Measurements from ENCODE around the gene PLA2G4E. TPM values are rescaled to one million over a fixed set of nuclear protein-coding genes. Genes with fewer than 3 reads are reported as not detected.

Gene PLA2G4E
- total and polyA plus RNA-seq, 2 of the 13 experiments (the other 11 are each of a cell fraction or from before 2014, with no cell fraction given) = not detected

GRCh38 chr15:42065468-42065867, 44.6 kb upstream of the PLA2G4E start (continued):
- TF ChIP-seq ZFP41 (CRISPR knock-in tag; IDR thresholded peaks at IDR 0.05; ENCODE audit: borderline replicate concordance) (0 out of 2 replicates have a peak, but pooled peaks have one; percentile 8), SYNCRIP (IDR thresholded peaks at IDR 0.05; ENCODE audit: insufficient read depth, low read depth, low read length) (no peak), HNF4A (CRISPR knock-in tag; IDR thresholded peaks at IDR 0.05) (no peak), ZNF678 (CRISPR knock-in tag; IDR thresholded peaks at IDR 0.05) (no peak), SP5 (CRISPR knock-in tag; IDR thresholded peaks at IDR 0.05; ENCODE audit: borderline replicate concordance, low read depth) (no peak), ZNF180 (CRISPR knock-in tag; IDR thresholded peaks at IDR 0.05; ENCODE audit: borderline replicate concordance, low read depth) (no peak), ZNF839 (CRISPR knock-in tag; IDR thresholded peaks at IDR 0.05; ENCODE audit: borderline replicate concordance) (no peak), MAFF (IDR thresholded peaks at IDR 0.05; ENCODE audit: low read depth, low read length) (no peak), BRD4 (CRISPR knock-in tag; IDR thresholded peaks at IDR 0.05) (no peak), IKZF4 (CRISPR knock-in tag; IDR thresholded peaks at IDR 0.05; ENCODE audit: borderline replicate concordance, low read depth, not compliant biosample characterization) (no peak), ZNF350 (CRISPR knock-in tag; IDR thresholded peaks at IDR 0.05; ENCODE audit: borderline replicate concordance, low read depth) (peak; percentile 4; the same call in 1 of the 2 replicates), ZNF496 (CRISPR knock-in tag; IDR thresholded peaks at IDR 0.05; ENCODE audit: insufficient replicate concordance) (no peak), ZNF543 (CRISPR knock-in tag; IDR thresholded peaks at IDR 0.05) (0 out of 2 replicates have a peak, but pooled peaks have one; percentile 41), ZNF34 (CRISPR knock-in tag; IDR thresholded peaks at IDR 0.05; ENCODE audit: borderline replicate concordance) (0 out of 2 replicates have a peak, but pooled peaks have one; percentile 78), KLF13 (CRISPR knock-in tag; IDR thresholded peaks at IDR 0.05) (no peak), MAZ (IDR thresholded peaks at IDR 0.05; ENCODE audit: borderline replicate concordance, low read depth, low read length) (no peak), MAZ (CRISPR knock-in tag; IDR thresholded peaks at IDR 0.05; ENCODE audit: low read depth) (no peak), NKX3-1 (CRISPR knock-in tag; IDR thresholded peaks at IDR 0.05) (no peak)
- TF ChIP-seq, protein P1, sequence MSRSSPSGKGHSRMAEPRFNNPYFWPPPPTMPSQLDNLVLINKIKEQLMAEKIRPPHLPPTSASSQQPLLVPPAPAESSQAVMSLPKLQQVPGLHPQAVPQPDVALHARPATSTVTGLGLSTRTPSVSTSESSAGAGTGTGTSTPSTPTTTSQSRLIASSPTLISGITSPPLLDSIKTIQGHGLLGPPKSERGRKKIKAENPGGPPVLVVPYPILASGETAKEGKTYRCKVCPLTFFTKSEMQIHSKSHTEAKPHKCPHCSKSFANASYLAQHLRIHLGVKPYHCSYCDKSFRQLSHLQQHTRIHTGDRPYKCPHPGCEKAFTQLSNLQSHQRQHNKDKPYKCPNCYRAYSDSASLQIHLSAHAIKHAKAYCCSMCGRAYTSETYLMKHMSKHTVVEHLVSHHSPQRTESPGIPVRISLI (CRISPR knock-in tag; IDR thresholded peaks at IDR 0.05; ENCODE audit: borderline replicate concordance) = peak; percentile 71
- TF ChIP-seq, protein P2, sequence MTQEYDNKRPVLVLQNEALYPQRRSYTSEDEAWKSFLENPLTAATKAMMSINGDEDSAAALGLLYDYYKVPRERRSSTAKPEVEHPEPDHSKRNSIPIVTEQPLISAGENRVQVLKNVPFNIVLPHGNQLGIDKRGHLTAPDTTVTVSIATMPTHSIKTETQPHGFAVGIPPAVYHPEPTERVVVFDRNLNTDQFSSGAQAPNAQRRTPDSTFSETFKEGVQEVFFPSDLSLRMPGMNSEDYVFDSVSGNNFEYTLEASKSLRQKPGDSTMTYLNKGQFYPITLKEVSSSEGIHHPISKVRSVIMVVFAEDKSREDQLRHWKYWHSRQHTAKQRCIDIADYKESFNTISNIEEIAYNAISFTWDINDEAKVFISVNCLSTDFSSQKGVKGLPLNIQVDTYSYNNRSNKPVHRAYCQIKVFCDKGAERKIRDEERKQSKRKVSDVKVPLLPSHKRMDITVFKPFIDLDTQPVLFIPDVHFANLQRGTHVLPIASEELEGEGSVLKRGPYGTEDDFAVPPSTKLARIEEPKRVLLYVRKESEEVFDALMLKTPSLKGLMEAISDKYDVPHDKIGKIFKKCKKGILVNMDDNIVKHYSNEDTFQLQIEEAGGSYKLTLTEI (CRISPR knock-in tag; conservative IDR thresholded peaks at IDR 0.05) = no peak
- TF ChIP-seq, protein P3, sequence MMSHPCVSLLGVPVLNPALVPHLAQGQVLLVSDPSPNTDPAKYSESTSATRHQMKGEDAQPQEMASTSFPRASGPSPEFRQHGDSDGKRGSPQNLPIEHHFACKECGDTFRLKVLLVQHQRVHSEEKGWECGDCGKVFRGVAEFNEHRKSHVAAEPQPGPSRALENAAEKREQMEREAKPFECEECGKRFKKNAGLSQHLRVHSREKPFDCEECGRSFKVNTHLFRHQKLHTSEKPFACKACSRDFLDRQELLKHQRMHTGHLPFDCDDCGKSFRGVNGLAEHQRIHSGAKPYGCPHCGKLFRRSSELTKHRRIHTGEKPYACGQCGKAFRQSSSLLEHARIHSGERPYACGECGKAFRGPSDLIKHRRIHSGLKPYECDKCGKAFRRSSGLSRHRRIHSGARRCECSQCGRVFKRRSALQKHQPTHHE (CRISPR knock-in tag; IDR thresholded peaks at IDR 0.05; ENCODE audit: borderline replicate concordance) = no peak
- TF ChIP-seq, protein P4, sequence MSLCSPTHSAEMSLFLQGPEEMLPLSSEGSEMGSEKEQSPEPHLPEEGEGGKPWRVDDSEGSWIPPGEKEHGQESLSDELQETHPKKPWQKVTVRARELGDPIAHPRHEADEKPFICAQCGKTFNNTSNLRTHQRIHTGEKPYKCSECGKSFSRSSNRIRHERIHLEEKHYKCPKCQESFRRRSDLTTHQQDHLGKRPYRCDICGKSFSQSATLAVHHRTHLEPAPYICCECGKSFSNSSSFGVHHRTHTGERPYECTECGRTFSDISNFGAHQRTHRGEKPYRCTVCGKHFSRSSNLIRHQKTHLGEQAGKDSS (CRISPR knock-in tag; IDR thresholded peaks at IDR 0.05; ENCODE audit: borderline replicate concordance, low read depth) = no peak

All from HepG2 (cell line).